K562 (cell line): Measurements from ENCODE around the gene ERH. TPM values are rescaled to one million over a fixed set of nuclear protein-coding genes. Genes with fewer than 3 reads are reported as not detected.

Source experiments
- ARID4B ChIP-seq: sonication (generic); formaldehyde crosslinking; IDR thresholded peaks from 2 replicates; pipeline ENCODE4 v1.8.0; 2022; ENCODE audit warnings: mild to moderate bottlenecking, missing genetic modification reagents
- CTBP1 ChIP-seq: fragments of 450-650 bp; IDR thresholded peaks from 2 replicates; pipeline ENCODE4 v1.6.1; 2016; ENCODE audit warnings: borderline replicate concordance
- CTCF ChIP-seq, 3 experiments: IDR thresholded peaks in 2 of 3; conservative IDR thresholded peaks in 1 of 3; 2 replicates each; pipeline ENCODE4 v1.5.1; 2011 to 2012; ENCODE audit warnings: low read length in 3 of 3, mild to moderate bottlenecking in 3 of 3, control low read depth in 2 of 3, improper control_type of control experiment in 1 of 3, inconsistent platforms in 1 of 3, low read depth in 1 of 3, mixed read lengths in 1 of 3, moderate library complexity in 1 of 3; ENCODE audit not compliant: insufficient read depth in 2 of 3
- FIP1L1 ChIP-seq: fragments of 200-400 bp; formaldehyde crosslinking; IDR thresholded peaks from 2 replicates; pipeline ENCODE4 v1.6.1; 2018; ENCODE audit warnings: mild to moderate bottlenecking, low read depth, low read length; ENCODE audit not compliant: poor library complexity, severe bottlenecking
- GTF2F1 ChIP-seq: IDR thresholded peaks from 2 replicates; pipeline ENCODE4 v1.6.1; 2011; ENCODE audit warnings: low read depth, low read length, improper control_type of control experiment
- HNRNPUL1 ChIP-seq: fragments of 200-400 bp; formaldehyde crosslinking; IDR thresholded peaks from 2 replicates; pipeline ENCODE4 v1.6.1; 2017; ENCODE audit warnings: low read length
- OTX1 ChIP-seq: fragments of 450-650 bp; formaldehyde crosslinking; IDR thresholded peaks from 2 replicates; pipeline ENCODE4 v1.4.0; 2022; ENCODE audit warnings: mild to moderate bottlenecking
- POLR2AphosphoS2 ChIP-seq: IDR thresholded peaks from 2 replicates; pipeline ENCODE4 v1.6.1; 2012; ENCODE audit warnings: low read length, improper control_type of control experiment
- PTRF ChIP-seq: fragments of 450-650 bp; IDR thresholded peaks from 2 replicates; pipeline ENCODE4 v1.6.1; 2016; ENCODE audit warnings: mild to moderate bottlenecking, missing genetic modification characterization, missing compliant biosample characterization
- TCF3 ChIP-seq: sonication (generic); formaldehyde crosslinking; IDR thresholded peaks from 2 replicates; pipeline ENCODE4 v1.4.0; 2020; ENCODE audit warnings: mild to moderate bottlenecking, missing genetic modification reagents
- ZBTB43 ChIP-seq: sonication (generic); formaldehyde crosslinking; IDR thresholded peaks from 2 replicates; pipeline ENCODE4 v1.8.0; 2023; ENCODE audit warnings: mild to moderate bottlenecking, missing genetic modification reagents
- ZBTB49 ChIP-seq: sonication (generic); formaldehyde crosslinking; IDR thresholded peaks from 2 replicates; pipeline ENCODE4 v1.8.0; 2022; ENCODE audit warnings: missing genetic modification reagents, mild to moderate bottlenecking, borderline replicate concordance
- ZNF197 ChIP-seq: fragments of 200-800 bp; sonication (Bioruptor generic); IDR thresholded peaks from 2 replicates; pipeline ENCODE4 v1.6.1; 2016; ENCODE audit warnings: low read depth, missing genetic modification characterization, missing compliant biosample characterization
- ZNF263 ChIP-seq: sonication (generic); formaldehyde crosslinking; IDR thresholded peaks from 2 replicates; pipeline ENCODE4 v1.8.0; 2022; ENCODE audit warnings: mild to moderate bottlenecking, missing genetic modification reagents, borderline replicate concordance
- ZNF324 ChIP-seq: fragments of 250-450 bp; sonication (Bioruptor Pico); IDR thresholded peaks from 2 replicates; pipeline ENCODE4 v1.4.0; 2020; ENCODE audit warnings: mild to moderate bottlenecking
- ZNF780A ChIP-seq: fragments of 250-450 bp; sonication (Bioruptor Pico); IDR thresholded peaks from 2 replicates; pipeline ENCODE4 v1.5.0; 2021; ENCODE audit warnings: mild to moderate bottlenecking
- ZZZ3 ChIP-seq: fragments of 450-650 bp; IDR thresholded peaks from 2 replicates; pipeline ENCODE4 v1.6.1; 2016; ENCODE audit warnings: antibody characterized with exemption, mild to moderate bottlenecking, moderate library complexity
- polyA plus RNA-seq, 8 experiments: library from polyadenylated mRNA; depleted of rRNA in 4 of 8; stranded (reverse) in 5 of 8; unstranded in 3 of 8; fragments of >200 nt; fragmentation: Nextera tagmentation in 2 of 8; fragmentation: Illumina TruSeq in 1 of 8; extraction: Ambion mirVana in 2 of 8; extraction: Trizol in 1 of 8; gene quantifications; 2 replicates each; pipeline versions ENCODE4 v1.2.1 to v1.2.3, GENCODE V29; 2011 to 2014; ENCODE audit warnings: inconsistent platforms in 1 of 8, missing spikeins in 1 of 8
- total RNA-seq, 7 experiments: library from RNA; depleted of rRNA in 6 of 7; stranded (reverse); fragments of >200 nt in 6 of 7; fragmentation: Illumina TruSeq in 2 of 7; extraction: Trizol in 2 of 7; gene quantifications; 2 replicates each; pipeline versions ENCODE4 v1.2.1 to v1.2.3, GENCODE V29; 2011 to 2021; ENCODE audit warnings: low replicate concordance in 1 of 7

ERH gene
- total and polyA plus RNA-seq, 9 of the 15 experiments (the other 6 are each of a cell fraction or from before 2014, with no cell fraction given), result 78.2 to 474 (median 250) TPM

- TF ChIP-seq HNRNPUL1 (no peak), ZZZ3 (peak; percentile 91), FIP1L1 (peak; percentile 51), ZBTB43 (CRISPR knock-in tag) (no peak), ZNF197 (CRISPR knock-in tag) (peak; percentile 90), ZBTB49 (CRISPR knock-in tag) (no peak), PTRF (tag) (0 out of 2 replicates have a peak, but pooled peaks have one; percentile 55), ZNF780A (CRISPR knock-in tag) (no peak), GTF2F1 (no peak), ARID4B (no peak; the same call in 1 of the 2 replicates), TCF3 (CRISPR knock-in tag) (no peak), ZNF324 (CRISPR knock-in tag) (no peak), POLR2AphosphoS2 (no peak), CTCF (IDR thresholded peaks at IDR 0.05 in 2 of 3, conservative IDR thresholded peaks at IDR 0.05 in 1 of 3; ENCODE audit: insufficient read depth in 2 of 3, low read depth in 1 of 3, low read length in 3 of 3) (0 out of 6 replicates have a peak, but pooled peaks of 1 of the 3 experiments have one; percentile 12), CTBP1 (no peak; the same call in 1 of the 2 replicates), OTX1 (CRISPR knock-in tag) (no peak), ZNF263 (CRISPR knock-in tag) (no peak)
Measured at GRCh38 chr14:69398053-69398817, at the start of gene ERH, which contains the start of gene SLC39A9 (continued).
